Ammon's horn (tissue), 1 donor: ENCODE results near the gene SHMT2.
A peak's percentile ranks its signal among the peaks of the same experiment; 100 is the strongest.

ENCODE experiments used
- DNase-seq: peaks from one replicate; pipeline ENCODE4 v3.0.0-alpha.2; 2016; ENCODE audit warnings: low spot score

SHMT2 gene

DNA sequence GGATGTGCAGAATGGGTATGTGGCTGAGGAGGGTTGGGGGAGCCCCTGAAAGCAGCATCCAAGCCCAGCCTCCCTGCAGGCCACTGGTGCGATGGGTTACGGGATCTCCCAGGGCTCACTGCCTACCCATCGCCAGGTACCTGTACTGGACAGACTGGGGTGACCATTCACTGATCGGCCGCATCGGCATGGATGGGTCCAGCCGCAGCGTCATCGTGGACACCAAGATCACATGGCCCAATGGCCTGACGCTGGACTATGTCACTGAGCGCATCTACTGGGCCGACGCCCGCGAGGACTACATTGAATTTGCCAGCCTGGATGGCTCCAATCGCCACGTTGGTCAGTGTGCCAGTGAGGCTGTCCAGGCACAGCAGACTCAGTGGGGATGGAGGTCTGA, 31.2 kb upstream of the SHMT2 start:
- no peak for DNase-seq

DNA sequence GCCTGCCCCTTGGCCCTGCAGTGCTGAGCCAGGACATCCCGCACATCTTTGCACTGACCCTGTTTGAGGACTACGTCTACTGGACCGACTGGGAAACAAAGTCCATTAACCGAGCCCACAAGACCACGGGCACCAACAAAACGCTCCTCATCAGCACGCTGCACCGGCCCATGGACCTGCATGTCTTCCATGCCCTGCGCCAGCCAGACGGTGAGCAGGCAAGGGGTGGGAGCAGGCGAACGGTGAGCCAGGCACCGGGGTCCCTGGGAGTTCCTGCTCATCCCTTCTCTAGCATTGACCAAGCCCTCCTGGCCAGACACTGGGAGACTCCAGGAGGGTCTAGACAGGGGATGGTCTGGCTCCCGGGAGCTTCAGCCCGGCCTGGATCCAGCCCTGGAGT, 30.3 kb upstream of the SHMT2 start:
- no peak for DNase-seq

DNA sequence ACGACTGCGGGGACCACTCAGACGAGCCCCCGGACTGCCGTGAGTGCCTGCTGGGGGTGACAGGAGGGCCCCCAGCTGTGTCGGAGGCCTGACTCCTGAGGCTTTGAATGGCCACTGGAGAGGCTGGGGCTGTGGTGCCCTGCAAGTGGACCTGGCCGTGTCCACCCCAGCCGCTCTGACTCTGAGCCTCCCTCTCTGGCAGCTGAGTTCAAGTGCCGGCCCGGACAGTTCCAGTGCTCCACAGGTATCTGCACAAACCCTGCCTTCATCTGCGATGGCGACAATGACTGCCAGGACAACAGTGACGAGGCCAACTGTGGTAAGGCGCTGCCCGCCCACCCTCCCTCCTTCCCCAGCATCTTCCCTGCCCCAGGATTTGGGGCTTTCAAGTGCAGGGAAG, 29.0 kb upstream of the SHMT2 start:
- no peak for DNase-seq

DNA sequence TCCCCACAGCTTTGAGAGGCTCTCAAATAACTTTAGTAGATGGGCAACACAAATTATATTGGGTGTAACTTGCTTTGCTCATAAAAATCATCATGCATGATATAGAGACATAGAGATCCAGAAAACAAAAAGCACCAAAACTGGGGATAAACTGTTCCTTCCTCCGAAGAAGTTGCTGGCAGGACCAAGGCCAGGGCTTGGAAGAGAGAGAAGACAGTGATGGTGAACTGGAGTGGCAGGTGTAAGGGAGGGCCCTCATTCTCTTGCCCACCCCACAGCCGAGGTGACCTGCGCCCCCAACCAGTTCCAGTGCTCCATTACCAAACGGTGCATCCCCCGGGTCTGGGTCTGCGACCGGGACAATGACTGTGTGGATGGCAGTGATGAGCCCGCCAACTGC, 28.3 kb upstream of the SHMT2 start:
- DNase-seq = no peak

DNA sequence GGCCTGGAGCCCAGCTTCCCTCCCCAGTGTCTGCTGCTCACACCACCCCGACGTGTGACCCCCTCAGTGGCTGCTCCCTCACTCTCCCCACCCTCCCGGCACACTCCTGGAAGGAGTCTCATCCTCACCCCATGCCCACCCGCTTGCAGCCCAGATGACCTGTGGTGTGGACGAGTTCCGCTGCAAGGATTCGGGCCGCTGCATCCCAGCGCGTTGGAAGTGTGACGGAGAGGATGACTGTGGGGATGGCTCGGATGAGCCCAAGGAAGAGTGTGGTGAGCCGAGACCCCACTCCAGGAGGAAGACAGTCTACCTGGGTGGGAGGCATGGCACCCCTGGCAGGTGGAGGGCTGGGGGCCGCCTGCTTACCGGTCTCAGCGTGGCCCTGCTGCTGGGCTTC, 27.9 kb upstream of the SHMT2 start:
- no peak for DNase-seq

DNA sequence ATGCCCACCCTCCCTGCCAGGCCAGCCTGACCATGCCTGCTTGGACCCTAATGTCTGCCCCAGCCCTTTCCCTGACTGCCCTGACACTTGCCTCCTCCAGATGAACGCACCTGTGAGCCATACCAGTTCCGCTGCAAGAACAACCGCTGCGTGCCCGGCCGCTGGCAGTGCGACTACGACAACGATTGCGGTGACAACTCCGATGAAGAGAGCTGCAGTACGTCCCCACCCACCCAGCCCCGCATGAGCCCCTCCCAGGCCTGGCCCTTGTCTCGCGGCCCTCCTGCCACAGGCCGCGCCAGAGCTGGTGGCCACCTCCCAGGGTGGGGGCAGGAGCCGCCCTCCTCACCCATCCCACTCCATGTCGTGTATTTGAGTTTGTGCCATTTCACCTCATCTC, 27.2 kb upstream of the SHMT2 start:
- DNase-seq = no peak

DNA sequence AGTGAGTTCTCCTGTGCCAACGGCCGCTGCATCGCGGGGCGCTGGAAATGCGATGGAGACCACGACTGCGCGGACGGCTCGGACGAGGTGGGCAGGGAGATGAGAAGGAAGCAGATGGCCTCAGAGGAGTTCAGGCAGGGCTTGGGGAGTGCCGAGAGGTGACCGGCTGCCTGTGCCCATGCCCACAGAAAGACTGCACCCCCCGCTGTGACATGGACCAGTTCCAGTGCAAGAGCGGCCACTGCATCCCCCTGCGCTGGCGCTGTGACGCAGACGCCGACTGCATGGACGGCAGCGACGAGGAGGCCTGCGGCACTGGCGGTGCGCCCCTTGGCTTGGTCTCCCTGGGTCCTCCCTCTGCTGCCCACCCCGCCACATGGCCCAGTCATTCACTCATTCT, 26.3 kb upstream of the SHMT2 start:
- no peak for DNase-seq

DNA sequence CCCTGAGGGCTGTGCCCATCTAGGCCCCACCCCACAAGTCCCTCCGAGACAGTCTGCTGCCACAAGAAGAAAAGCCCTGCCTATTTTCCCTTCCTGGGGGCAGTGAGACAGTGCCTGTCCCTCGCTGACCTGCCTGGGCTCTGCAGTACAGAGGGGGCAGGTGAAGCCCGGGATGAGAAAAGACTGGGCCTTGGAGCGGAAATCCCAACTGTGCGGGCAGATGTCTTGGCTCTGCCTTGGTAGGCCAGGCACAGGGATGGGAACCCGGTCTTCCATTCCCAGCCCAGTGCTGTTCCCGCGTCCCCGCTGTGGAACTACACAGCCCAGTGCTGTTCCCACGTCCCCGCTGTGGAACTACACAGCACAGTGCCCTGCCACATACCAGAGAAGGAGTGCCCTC, 25.7 kb upstream of the SHMT2 start:
- no peak for DNase-seq

DNA sequence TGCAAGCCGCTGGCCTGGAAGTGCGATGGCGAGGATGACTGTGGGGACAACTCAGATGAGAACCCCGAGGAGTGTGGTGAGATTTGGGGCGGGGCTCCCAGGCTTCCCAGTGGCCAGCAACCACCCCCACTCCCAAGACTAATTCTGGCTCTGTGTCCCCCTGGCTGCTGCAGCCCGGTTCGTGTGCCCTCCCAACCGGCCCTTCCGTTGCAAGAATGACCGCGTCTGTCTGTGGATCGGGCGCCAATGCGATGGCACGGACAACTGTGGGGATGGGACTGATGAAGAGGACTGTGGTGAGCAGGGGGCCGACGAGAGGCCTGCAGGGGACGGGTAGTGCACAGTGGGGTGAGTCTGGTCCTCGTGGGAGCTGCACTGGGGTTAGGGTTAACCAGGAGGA, 25.1 kb upstream of the SHMT2 start:
- DNase-seq = no peak

DNA sequence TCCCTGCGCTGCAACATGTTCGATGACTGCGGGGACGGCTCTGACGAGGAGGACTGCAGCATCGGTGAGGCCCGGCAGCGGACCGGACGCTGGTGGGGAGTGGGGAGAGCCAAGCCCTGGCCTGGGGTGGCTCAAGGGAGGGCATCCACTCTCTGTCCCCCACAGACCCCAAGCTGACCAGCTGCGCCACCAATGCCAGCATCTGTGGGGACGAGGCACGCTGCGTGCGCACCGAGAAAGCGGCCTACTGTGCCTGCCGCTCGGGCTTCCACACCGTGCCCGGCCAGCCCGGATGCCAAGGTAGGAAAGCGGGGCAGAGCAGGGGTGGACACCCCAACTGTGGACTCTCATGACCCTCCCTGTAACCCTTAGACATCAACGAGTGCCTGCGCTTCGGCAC, 24.3 kb upstream of the SHMT2 start:
- DNase-seq = no peak

DNA sequence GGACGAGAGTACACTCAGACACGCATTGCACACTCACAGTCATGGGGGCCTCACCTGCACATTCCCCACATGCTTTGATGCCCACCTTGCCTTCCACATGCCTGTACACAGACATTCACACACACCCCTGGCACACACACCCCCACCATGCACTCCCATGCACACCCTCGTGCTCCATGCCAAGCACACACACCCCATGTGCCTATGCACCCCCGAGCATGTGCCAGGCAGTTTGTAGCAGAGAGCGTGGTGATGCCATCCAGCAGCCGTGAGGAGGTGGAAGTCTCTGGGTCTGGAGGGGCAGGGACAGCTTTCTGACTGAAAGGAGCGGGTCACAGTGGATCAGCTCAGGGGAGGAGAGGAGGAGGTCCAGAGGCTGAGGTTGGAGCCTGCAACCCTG, 23.6 kb upstream of the SHMT2 start:
- no peak for DNase-seq

DNA sequence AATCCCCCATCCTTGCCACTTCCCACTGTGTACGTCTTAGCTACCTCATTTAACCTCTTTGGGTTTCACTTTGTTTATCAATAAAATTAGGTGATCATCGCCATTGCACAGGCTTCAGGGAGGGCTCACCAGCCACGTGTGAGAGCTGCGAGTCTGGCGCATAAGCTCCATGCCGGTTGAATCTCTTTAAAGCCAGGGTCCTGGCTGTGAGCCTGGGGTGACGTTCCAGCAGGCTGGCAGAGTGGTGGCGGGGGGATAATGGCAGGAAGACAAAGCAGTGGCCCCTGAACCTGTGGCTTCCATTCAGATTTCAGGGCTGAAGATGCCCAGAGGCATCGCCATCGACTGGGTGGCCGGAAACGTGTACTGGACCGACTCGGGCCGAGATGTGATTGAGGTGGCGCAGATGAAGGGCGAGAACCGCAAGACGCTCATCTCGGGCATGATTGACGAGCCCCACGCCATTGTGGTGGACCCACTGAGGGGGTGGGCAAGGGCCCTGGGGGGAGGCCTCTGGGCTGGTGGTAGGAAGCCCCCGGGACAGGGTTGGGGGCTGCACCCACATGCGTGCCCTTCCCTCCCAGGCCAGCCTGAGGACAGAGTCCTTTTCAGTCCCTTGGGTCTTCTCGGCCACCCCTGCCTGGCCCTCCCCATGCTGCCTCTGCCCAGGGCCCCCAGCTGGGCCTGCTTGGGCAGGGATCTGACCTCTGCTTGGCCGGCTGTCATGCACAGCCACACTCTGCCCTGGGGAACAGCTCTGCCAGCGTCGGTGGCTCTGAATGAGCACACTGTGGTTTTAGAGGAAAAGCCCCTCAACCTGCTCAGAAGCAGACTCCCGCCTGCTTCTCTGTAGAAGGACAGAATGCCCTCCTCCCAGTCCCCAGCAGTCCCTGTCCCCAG, 21.5 kb upstream of the SHMT2 start:
- DNase-seq = no peak

DNA sequence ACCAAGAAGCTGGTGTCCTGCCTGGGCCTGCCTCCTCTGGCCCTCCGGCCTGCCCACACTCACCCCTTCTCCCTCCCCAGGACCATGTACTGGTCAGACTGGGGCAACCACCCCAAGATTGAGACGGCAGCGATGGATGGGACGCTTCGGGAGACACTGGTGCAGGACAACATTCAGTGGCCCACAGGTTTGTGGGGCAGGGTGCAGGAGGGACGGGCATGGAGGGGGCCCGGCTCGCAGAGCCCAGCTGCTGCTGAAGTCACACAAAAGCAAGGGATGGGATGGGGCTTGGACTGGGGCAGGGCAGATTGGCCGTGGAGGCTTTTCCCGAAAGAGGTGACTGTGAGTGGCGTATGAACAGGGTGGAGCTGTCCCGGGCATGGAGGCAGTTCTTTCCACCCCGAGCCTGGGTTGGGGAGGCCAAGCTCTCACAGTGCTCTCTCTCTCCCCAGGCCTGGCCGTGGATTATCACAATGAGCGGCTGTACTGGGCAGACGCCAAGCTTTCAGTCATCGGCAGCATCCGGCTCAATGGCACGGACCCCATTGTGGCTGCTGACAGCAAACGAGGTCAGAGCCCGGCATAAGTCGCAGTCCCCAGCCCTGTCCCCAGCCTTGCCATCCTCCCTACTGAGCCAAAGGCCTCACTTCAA, 20.8 kb upstream of the SHMT2 start:
- peak; percentile 77 for DNase-seq

DNA sequence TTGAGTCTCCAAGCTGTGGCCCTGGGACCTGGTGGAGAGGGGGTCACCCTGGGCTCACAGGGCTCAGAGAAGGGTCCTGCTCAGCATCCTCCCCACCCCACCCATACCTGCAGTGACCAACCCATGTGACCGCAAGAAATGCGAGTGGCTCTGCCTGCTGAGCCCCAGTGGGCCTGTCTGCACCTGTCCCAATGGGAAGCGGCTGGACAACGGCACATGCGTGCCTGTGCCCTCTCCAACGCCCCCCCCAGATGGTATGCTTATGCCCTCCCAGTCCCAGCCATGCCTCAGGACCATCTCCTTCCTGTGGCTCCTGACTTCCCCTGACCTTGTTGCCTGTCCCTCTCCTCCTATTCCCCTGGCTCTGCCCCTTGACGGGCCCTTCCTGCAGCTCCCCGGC, 19.6 kb upstream of the SHMT2 start:
- no peak for DNase-seq

DNA sequence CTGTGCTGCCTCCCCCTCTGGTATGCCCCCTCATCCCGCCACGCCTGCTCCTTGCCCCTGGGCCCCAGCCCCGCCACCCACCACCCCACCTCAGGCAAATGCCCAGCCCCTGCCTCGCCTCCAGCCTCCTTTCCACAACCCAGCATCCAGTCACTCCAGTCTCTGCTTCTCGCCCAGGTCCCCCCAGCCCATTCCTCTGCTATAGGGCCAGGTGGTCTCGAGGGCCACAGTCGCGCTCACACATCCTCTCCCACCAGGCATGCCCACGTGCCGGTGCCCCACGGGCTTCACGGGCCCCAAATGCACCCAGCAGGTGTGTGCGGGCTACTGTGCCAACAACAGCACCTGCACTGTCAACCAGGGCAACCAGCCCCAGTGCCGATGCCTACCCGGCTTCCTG, 19.1 kb upstream of the SHMT2 start:
- no peak for DNase-seq

DNA sequence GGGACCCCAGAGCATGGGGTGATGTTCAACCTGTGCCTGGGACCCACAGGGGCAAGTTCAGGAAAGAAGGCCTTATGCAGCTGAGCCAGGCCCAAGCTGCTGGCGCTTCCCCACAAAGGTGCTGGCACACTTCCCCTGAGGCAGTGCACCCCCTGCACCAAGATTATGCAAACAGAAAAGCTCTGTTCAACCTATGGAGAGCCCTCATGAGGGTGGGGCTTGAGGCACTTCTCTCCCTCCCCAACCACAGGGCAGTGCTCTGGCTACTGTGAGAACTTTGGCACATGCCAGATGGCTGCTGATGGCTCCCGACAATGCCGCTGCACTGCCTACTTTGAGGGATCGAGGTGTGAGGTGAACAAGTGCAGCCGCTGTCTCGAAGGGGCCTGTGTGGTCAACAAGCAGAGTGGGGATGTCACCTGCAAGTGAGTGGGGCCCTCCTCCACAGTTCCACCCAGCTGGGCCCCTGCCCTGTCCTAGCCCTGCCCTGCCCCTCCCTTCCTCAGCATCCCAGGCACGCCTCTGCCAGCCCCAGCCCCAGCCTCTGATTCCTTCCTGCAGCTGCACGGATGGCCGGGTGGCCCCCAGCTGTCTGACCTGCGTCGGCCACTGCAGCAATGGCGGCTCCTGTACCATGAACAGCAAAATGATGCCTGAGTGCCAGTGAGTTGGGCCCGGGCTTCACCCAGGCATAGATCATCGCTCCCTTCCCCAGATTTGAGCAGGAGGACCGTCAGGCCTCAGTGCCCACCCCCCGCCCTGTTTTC, 18.4 kb upstream of the SHMT2 start:
- DNase-seq = no peak

DNA sequence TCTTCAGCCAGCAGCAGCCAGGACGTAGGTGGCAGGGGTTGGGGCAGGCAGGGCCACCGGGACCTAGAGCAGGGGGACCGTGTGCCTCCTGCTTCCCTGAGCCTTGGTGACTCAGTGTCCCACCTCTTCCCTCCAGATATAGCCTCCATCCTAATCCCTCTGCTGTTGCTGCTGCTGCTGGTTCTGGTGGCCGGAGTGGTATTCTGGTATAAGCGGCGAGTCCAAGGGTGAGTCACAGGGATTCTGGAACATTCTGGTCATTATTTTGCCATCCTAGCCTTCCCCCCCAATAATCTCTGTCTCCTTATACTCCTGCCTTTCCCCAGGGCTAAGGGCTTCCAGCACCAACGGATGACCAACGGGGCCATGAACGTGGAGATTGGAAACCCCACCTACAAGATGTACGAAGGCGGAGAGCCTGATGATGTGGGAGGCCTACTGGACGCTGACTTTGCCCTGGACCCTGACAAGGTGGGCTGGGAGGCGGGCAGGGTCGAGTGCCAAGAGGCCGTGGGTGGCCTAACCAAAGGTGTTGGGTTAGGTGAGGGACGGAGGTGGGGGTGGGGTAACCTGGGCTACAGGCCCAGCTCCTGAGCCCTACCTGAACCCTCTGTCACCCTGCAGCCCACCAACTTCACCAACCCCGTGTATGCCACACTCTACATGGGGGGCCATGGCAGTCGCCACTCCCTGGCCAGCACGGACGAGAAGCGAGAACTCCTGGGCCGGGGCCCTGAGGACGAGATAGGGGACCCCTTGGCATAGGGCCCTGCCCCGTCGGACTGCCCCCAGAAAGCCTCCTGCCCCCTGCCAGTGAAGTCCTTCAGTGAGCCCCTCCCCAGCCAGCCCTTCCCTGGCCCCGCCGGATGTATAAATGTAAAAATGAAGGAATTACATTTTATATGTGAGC, 17.5 kb upstream of the SHMT2 start:
- no peak for DNase-seq

DNA sequence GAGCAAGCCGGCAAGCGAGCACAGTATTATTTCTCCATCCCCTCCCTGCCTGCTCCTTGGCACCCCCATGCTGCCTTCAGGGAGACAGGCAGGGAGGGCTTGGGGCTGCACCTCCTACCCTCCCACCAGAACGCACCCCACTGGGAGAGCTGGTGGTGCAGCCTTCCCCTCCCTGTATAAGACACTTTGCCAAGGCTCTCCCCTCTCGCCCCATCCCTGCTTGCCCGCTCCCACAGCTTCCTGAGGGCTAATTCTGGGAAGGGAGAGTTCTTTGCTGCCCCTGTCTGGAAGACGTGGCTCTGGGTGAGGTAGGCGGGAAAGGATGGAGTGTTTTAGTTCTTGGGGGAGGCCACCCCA, 16.8 kb upstream of the SHMT2 start:
- DNase-seq = no peak

DNA sequence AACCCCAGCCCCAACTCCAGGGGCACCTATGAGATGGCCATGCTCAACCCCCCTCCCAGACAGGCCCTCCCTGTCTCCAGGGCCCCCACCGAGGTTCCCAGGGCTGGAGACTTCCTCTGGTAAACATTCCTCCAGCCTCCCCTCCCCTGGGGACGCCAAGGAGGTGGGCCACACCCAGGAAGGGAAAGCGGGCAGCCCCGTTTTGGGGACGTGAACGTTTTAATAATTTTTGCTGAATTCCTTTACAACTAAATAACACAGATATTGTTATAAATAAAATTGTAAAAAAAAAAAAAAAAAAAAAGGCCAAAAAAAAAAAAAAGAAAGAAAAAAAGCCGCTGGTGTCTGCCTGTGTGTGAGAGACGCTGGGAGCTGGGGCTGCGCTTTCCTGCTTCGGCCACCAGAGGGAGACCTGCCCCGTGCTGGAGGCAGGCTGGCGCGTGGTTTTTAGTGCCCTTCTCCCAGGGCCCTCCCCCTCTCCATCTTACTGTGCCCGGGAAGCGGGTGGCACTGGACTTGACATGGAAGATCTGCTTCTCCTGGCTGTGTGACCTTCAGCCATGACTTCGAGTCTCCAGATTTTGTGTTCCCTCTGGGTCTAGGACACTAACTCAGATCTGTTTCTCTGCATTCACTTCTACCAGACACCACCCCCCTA, 16.3 kb upstream of the SHMT2 start:
- peak; percentile 93 for DNase-seq

DNA sequence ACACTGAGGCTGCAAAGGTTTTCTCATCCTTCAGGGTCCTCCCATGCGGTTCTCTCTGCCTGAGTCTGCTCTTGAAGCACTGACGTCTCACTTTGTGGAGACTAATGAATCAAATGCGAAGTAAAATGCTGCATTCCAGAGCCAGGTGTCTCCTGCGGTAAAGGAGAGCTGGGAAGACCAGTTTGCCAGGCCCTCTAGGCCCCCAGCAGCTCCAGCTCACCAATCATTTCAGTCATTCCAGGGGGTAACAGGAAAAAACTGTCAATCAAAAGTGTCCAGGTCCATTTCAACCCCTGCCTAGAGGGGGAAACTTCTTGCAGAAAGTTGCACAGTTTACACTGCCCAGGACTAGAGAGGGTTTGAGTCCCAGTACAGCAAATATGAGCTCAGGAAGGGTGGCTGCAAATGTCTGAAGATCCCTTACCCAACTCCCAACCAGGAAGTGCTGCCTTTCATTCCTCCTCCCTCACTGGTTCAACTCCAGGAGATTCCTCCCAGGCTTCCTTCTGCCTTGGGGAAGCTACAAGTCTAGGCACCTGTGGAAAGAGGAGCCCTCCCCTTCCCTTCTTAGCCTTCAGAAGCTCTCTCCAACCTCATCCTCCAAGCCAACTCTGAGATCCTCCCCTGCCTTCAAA, 15.6 kb upstream of the SHMT2 start:
- DNase-seq = no peak

DNA sequence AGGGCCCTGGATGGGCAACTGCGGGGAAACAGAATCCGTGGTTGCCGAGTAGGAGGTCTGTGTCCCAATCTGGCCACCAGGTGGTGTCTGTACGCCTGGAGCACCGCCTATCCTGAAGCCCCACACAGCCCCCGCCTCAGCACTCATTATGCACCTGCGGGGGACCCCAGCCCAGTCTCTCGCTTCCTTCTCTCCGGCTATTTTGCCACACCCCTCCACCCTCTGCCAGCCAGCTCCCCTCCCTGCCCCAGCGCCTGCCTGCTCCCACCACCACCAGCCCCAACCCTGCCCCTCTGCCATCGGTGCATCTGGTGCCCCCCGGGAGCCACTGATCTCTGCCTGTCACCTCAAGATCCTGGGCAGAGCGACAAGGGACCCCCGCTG, 15.1 kb upstream of the SHMT2 start:
- DNase-seq = peak; percentile 62
